GM19023 (cell line): ENCODE data around the gene CKAP2L.
"Not testable (repeated sequence)": the region's sequence is repeated elsewhere in the genome, so short reads cannot be mapped to it uniquely, and the experiment has no call there.

ENCODE experiments used
- ATAC-seq: cut with Tn5 transposase; IDR thresholded peaks from one replicate; pipeline ENCODE4 v1.9.1; 2021; ENCODE audit warnings: mild to moderate bottlenecking, moderate library complexity; ENCODE audit not compliant: unreplicated experiment

The CKAP2L gene

DNA sequence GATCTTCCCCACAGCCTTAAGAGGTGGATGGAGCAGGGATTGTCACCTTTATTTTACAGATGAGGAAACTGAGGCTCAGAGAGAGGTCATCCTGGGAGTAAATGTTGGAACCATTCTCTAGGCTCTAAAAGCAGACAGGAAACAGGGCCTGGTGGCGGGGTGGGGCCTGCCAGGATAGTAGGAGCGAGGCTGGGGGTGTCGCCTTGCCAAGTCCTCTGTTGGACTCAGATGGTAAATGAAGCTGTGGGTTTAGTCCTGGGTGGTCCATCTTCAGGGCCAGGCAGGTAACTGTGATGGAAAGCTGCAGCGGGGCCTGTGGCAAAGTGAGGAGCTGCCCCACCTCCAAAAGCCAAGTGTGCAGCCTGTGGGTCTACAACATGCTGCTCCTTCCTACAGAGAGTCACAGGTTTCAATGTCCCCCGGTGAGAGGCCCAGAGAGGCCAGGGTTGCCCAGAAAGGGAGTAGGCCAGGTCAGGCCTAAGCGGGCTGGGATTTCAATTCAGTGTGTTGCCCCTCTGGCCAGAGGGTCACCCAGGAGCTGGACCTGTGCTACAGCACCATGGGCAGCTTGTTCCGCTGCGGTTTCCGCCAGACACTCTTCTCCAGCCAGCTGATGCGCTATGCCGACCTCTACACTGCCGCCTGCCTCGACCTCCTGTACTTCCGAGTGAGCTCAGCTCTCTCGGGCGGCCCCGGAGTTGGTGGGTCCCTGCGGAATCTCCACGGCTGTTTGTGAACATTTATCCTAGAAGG lies 37.0 kb downstream of the CKAP2L start:
- no peak for ATAC-seq

DNA sequence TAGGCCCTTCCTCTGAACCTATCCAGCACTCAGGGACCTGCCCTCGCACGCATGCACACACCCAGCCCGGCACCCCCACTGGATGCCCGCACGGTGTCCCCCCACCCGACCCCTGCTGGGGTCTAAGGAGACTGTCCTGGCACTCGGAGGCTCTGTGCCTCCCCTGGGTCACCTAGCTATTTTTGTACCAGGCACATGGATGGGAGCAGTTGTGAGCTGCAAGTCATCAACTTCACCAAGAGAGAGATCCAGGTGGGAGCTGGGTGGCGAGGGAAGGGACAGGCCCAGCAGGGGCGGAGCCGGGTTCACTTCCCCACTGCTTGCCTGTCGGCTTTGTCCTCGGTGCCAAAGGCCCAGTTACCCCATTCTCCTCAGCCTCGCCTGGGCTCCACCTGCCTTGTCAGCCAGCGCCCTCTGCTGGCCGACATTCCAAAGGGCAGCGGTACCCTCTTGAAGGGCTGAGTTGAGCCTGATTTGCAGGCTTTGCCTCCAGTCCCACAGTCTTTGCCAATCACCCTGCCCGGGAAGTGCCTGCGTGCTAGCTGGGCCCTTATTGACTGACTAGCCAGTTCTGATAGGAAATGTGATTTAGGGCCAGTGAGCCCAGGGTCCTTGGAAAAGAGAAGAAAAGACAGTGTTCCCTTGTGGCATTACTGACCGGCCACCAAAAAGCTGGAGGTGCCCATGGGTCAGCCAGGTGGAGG lies 37.8 kb downstream of the CKAP2L start:
- ATAC-seq = peak; percentile 70

DNA sequence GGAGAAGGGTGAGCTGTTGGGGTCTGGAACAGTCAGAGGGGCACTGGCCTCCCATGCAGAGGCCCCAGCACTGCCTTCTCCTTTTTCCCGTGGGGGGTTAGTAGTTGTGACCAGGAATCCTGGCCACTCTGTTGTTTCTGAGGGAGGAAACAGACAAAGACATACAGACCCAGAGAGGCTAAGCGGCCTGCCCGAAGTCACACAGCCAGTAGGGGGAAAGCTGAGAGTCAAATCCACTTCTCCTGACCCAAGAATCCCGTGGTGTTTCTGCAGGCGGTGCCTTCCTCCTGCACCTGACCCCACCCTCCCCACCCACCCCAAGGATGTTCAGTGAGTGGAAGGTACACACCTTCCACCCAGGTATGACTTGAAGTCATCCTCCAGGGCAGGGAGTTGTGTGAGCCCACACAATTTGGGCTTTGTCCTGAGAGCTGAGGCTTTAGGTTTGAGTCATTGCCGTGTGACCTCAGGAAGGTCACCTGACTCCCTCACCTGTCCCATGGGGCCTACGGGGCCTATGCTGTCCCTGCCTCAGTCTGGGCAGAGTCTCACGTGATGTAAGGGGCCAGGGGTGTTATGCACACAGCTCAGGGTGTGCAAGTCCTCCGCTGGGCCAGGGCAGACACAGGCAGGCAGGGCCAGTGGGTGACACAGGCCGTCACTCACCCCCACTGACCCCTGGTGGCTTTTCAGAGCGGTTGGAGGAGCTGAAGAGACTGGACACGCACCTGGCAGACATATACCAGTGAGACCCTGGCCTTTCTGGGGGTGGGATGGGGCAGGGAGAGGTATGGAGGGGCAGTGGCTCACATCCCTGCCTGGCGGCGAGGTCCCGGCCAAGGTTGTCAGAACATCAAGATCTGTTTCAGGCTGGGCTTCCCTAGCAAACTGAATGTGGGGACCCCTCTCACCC lies 38.6 kb downstream of the CKAP2L start:
- peak; percentile 65 for ATAC-seq

DNA sequence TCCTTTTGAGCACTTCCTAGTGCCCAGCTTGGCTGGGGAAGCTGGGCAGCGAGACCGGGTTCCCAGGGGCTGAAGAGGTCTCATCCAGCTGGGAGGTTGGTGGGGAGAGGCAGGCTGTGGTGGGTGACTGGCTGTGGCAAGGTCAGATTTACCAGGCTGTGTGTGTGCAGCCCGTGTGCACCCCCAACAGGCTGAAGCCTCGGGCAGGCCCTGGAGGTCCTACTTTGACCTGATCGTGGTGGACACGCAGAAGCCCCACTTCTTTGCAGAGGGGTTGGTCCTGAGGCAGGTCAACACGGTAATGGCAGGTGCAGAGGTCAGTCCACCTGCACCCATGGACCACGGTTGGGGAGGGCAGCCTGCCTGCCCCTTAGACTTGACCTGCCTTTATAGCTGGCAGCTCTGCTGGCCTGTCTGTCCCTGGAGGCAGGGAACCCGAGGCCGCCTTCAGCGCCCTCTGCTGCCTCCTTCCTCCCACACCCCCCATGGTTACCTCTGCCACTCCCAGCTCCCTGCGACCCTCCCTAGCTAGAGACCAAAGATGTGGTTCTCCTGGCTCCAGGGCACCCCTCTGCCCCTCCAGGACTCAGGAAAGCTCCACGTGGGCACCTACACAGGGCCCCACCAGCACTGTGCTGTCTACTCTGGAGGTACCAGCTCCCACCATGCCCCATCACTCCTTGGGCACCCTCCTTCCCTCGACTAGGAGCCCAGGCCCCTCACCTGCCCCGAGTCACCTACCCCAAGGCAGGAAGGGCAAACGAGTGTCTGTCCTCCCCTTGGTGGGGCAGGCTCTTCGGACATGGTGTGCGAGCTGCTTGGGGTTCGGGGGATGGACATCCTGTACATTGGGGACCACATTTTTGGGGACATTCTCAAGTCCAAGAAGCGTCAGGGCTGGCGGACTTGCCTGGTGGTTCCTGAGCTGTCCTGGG lies 39.6 kb downstream of the CKAP2L start:
- ATAC-seq = no peak

DNA sequence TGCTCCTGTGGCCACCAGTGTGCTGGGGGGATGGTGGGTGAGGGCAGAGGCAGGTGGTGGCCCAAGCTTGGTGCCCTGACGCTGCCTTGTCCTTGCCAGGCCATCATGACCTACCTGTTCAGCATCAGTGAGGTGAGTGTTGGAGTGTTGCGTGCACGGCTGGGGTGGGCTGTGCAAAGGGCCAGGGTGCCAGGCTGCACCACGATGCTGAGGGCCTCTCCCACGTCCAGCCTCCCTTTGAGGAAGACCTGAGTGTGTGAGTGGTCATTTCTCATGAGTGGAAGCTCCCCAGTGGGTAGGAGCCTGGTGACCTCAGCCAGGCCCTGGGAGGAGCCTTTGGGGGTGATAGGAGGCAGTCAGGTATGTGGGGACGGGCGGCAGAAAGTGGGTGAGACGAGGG lies 40.4 kb downstream of the CKAP2L start:
- ATAC-seq = no peak

DNA sequence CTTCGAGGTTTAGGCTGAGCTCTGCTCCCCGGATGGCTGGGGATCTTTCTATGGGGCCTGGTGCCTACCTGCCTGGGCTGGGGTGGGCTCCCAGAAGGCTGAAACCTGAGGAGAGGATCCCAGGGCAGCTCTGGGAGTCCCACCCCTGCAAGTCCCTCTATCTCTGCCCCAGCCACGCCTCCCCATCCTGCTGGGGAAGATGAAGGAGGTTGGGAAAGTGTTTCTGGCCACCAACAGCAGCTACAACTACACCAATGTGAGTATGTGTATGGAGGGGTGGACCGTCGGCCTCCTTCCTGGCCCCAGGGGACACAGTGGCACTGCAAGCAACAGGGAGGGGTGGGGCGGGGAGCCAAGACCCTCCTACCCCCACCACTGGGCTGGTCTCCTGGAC lies 40.9 kb downstream of the CKAP2L start:
- ATAC-seq = no peak

DNA sequence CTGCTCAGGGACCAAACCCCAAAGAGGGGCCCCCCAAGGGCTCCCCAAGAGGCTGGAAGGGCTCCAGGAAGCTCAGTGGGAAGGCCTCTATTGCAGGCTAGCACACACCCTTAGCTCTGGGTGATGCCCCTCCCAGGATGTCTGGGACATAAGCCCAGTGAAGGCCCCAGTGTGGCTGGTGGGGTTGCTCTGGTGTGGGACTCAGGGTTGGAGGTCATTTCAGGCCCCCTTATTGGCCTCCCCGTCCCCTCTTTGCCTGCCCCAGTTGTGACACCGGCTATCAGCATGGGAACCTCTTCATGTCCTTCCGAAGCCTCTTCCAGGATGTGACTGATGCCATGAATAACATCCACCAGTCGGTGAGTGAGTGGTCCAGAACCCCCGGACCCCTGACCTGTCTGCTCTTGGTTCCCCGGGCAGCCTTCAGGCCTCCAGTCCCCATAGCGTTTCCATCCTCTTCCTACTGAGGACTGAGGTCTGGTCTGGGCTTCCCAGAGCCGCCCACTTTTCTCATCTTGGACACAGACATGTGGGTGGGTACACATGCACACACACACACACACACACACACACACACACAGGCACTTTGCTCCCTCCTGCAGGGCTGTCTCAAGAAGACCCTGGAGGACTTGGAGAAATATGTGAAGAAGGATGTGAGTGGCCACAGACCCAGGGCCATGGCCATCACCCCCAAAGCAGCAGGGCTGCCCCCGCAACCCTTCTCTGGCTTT lies 41.4 kb downstream of the CKAP2L start:
- ATAC-seq = no peak

DNA sequence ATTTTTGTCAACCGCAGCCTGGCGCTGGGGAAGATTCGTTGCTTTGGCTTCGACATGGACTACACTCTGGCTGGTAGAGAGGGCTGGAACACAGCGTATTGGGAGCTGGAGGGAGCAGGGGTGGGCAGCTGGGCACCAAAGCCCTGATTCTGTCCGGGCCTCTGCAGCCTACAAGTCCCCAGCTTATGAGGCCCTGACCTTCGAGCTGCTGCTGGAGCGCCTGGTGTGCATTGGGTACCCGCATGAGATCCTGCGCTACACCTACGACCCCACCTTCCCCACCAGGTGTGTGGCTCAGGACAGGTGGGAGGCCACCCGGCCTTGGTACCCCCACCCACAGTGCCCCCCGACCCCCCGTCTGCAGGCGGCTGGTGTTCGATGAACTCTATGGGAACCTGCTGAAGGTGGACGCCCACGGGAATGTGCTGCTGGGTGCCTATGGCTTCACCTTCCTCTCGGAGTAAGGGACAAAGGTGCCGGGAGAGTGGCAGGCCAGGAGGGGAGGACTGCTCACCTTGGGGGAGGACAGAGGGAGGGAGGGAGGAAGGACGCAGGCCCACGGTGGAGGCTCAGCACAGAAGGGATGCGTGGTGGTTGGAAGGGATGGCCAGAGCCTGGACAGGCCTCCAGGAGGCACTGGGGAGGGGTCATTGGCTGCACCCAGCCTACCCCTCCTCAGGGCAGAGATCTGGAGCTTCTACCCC lies 42.4 kb downstream of the CKAP2L start:
- no peak for ATAC-seq

DNA sequence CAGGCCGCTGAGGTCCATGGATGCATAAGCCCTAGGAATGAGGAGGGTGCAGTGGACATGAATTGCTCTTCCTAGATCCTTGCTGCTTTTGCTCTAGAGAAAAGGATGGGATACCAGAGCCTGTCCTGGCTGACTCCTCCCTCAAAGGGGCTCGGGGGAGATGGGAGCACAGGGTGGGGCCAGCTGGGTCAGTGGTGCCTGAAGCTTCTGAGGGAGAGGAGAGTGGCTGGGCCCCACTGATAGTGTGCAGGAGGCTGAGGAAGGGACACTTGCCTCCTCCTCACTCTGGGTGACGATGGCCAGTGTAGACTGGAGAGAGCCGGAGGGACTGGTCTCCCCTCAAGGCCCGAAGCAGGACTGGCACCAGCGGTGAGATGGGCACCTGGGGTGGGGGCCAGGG lies 43.6 kb downstream of the CKAP2L start, which contains the start of gene NT5DC4:
Gene NT5DC4, plus strand, starts transcription at position 236 of the 400 bp plus-strand sequence. Its CDS starts 60 bp downstream, at position 296.
- ATAC-seq = no peak

DNA sequence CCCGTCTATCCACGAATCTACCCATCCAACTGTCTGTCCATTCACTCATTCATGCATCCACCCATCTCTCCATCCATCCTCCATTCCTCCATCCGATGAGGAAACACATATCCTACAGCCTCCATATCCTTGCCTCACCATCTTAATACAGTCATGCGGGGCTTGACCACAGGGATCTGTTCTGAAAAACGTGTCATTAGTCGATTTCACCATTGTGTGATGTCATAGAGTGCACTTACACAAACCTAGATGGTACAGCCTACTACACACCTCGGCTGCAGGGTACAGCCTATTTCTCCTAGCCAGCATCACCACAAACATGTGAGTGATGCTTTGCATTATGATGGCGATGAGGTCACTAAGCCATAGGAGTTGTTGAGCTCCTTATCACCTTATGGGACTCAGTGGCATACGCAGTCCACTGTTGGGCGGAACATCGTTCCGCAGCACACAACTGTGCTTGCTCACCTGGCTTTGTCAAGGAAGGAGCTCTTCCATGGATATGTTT lies 45.5 kb downstream of the CKAP2L start:
- no peak for ATAC-seq

DNA sequence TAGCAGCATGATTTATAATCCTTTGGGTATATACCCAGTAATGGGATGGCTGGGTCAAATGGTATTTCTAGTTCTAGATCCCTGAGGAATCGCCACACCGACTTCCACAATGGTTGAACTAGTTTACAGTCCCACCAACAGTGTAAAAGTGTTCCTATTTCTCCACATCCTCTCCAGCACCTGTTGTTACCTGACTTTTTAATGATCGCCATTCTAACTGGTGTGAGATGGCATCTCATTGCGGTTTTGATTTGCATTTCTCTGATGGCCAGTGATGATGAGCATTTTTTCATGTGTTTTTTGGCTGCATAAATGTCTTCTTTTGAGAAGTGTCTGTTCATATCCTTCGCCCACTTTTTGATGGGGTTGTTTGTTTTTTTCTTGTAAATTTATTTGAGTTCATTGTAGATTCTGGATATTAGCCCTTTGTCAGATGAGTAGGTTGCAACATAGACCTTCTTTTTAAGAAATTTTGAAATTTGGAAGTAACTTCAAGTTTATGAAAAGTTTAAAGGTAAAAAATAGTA lies 47.5 kb downstream of the CKAP2L start:
- not testable (repeated sequence) for ATAC-seq

DNA sequence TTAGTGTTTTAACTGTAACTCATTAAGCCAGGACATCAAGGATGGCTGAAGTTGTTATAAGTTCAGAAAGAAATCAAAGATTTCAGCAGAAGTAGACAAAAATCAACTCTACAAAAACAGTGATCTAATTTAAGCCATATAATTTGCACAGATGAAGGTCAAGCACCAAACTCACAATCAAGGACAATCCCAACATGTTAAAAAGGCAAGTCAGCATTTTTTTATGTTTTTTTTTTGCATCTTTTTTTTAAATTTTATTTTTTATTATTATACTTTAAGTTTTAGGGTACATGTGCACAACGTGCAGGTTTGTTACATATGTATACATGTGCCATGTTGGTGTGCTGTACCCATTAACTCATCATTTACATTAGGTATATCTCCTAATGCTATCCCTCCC lies 48.3 kb downstream of the CKAP2L start:
- not testable (repeated sequence) for ATAC-seq

DNA sequence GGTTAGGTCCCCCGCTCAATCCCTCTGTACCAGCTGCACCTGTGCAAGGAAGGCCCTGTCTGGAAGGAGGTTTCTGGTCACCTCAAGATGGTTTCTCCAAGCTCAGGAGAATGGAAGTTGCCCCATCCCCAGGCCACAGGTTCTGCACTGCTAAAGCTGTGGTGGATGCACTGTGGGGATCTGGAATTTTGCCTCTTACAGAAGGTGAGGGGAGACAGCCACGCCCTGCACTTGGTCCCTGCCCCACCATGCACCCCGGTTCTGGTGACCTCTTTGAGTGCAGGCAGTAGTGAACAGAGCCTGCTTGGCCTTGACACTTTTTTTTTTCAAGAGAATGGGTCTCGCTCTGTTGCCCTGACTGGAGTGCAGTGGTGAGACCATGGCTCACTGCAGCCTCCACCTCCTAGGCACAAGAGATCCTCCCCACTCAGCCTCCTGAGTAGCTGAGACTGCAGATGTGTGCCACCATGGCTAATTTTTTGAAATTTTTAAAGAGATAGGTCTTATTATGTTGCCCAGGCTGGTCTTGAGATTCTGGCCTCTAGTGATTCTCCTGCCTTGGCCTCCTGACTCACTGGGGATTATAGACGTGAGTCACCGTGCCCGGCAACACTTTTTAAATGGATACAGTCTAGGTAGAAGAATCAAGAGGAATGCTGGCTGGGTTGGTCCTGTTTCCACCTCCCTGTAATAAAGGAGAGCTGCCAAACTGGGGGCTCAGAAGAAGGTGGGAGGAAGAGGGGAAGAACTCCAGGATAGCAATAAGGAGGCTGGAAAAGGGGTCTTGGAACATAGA lies 49.4 kb downstream of the CKAP2L start:
- no peak for ATAC-seq

DNA sequence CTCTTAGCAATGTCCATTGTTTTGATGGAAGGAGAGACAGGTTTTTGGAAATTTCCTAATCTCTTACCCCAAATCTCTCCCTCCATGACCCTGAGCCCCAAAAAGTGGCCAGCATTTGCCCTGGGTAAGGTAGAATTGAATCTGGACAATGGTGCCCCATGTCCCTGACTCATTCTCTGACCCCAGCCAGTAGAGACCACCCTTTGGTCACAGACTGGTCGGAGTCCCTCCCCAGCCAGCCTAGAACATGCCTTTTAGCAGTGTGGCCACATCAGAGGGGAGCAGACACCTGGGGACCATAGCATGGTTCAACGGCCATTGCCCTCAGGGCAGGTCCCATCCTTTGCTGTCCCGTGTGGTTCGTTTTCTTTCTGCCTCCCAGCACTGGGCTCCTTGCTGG lies 50.1 kb downstream of the CKAP2L start:
- no peak for ATAC-seq

DNA sequence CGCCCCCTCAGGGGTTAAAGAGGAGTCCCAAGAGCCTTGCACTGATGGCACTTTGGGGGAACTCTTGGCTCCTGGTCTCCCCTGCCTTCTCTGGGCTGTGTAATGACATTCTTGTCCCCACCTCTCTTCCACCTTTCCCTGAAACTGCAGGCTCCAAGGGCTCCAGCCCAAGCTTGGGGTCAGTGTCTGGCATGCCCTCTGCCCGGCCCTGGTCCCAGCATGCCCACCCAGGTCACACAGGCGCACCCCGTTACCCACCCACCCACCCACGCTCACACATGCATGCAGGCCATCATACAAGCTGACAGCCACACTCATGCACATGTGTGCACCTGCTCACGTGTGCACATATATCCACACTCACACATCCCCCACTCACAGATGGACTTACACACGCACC lies 50.5 kb downstream of the CKAP2L start:
- ATAC-seq = no peak

DNA sequence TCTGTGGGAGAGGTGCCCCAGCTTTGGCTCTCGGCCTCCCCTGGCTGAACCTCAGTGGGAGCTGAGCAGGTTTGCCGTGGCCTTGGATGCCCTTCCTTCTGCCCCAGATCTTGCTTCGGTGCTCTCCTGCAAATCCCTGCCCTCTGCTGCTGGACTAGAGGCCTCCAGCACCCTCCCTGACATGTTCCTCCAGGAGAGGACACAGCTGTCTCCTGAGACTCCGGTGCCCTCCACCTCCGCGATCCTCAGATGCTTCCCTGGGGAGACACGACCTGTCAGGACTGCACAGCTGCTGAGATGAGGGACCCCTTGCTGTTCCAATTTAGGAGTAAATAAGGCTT lies 50.9 kb downstream of the CKAP2L start:
- ATAC-seq = no peak

DNA sequence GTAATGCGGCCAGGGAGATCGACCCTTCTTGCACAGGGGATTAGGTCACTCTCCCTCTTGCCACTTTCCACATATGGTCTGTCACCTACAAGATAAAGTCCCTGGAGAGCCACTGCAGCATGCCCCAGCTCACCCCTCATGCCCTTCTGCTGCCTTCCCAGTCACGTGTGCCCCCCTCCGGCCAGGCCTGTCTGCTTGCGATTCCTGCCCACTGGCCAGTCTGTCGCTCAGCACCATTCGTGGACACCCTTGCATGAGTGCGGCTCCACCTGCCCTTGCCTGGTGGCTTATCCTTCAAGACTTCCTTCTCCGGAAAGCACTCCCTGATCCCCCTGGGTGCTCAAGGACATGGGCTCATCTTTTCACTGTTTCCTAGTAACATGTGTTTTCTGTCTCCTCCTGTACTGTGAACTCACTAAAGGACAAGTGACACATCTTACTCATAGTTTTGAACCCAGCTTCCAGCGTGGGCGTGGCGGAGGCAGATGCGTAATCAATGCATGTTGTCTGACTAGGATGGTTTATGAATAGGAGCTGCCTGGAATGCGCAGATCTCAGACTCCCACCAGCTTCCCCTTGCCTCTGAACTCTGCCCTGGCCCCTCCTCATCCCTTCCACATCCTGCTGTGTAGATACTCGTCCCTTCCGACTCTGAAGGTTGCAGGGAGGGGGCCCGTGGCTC lies 51.4 kb downstream of the CKAP2L start:
- ATAC-seq = no peak
